KMS-11 (cell line): ENCODE results near the gene KLK14.

Experiments
- H2AFZ ChIP-seq: fragments of 200-600 bp; sonication (generic); 2 replicates; pipeline ENCODE4 v1.6.1; 2016; ENCODE audit warnings: antibody characterized with exemption, mixed run types, low read depth
- H3K27ac ChIP-seq: fragments of 200-600 bp; sonication (generic); 2 replicates; pipeline ENCODE4 v1.6.1; 2016; ENCODE audit warnings: mild to moderate bottlenecking, mixed run types
- H3K27me3 ChIP-seq: fragments of 200-600 bp; sonication (generic); 2 replicates; pipeline ENCODE4 v1.6.1; 2017; ENCODE audit warnings: mild to moderate bottlenecking, low read depth, mixed run types, moderate library complexity; ENCODE audit not compliant: insufficient read depth
- H3K36me3 ChIP-seq: fragments of 200-600 bp; sonication (generic); 2 replicates; pipeline ENCODE4 v1.6.1; 2017; ENCODE audit warnings: mild to moderate bottlenecking, mixed run types; ENCODE audit not compliant: insufficient read depth
- H3K4me1 ChIP-seq: fragments of 200-600 bp; sonication (generic); 2 replicates; pipeline ENCODE4 v1.6.1; 2016; ENCODE audit warnings: mild to moderate bottlenecking, low read depth, mixed run types; ENCODE audit not compliant: poor library complexity, severe bottlenecking
- H3K4me2 ChIP-seq: fragments of 200-600 bp; sonication (generic); 2 replicates; pipeline ENCODE4 v1.7.0; 2016; ENCODE audit warnings: mild to moderate bottlenecking, mixed run types
- H3K4me3 ChIP-seq: fragments of 200-600 bp; sonication (generic); IDR thresholded peaks from 2 replicates; pipeline ENCODE4 v1.6.1; 2017; ENCODE audit warnings: low read depth, low read length, mixed read lengths; ENCODE audit not compliant: insufficient read depth
- H3K79me2 ChIP-seq: fragments of 200-600 bp; sonication (generic); 2 replicates; pipeline ENCODE4 v1.6.1; 2016; ENCODE audit warnings: low read depth, mixed run types; ENCODE audit not compliant: insufficient read depth
- H3K9ac ChIP-seq: fragments of 200-600 bp; sonication (generic); 2 replicates; pipeline ENCODE4 v1.6.1; 2016; ENCODE audit warnings: mild to moderate bottlenecking, mixed run types
- H4K20me1 ChIP-seq: fragments of 200-600 bp; sonication (generic); 2 replicates; pipeline ENCODE4 v1.6.1; 2016; ENCODE audit warnings: mild to moderate bottlenecking, mixed run types; ENCODE audit not compliant: insufficient read depth
- TF ChIP-seq, protein P1 (sequence below): fragments of 200-600 bp; sonication (generic); conservative IDR thresholded peaks from 2 replicates; pipeline ENCODE4 v1.6.1; 2017; ENCODE audit warnings: low read depth, mild to moderate bottlenecking, antibody characterized with exemption, low read length, moderate library complexity, mixed read lengths

Gene KLK14

DNA sequence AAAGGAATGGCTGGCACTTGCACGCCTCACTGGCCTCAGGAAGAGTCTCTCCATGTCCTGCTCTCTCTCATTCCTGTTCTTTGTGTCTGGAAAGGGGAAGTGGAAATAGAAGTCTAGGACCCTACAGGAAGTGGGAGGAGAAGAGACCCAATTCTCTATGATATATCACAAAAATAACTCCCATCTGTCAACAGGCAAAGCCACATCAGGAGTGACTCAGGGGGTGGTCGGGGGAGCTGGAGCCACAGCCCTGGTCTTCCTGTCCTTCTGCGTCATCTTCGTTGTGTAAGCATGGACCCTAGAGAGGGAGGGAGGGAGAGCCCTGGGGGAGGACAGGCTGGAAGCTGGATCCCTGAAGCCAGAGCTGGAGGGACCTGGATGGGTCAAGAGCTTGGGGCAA is 45.1 kb upstream of the KLK14 start:
- Histone ChIP-seq H3K4me3 (no peak overlapping the region), H3K27me3 (peaks cover 10% of the 10 kb centered on the region; the same call in 1 of the 2 replicates), H3K9ac (no peak overlapping the region), H3K4me1 (no peaks in the 10 kb centered on the region), H3K79me2 (no peaks in the 10 kb centered on the region), H3K27ac (no peak overlapping the region), H2AFZ (no peak overlapping the region), H3K4me2 (no peak overlapping the region), H3K36me3 (no peaks in the 10 kb centered on the region), H4K20me1 (no peaks in the 10 kb centered on the region)
- TF ChIP-seq, protein P1, sequence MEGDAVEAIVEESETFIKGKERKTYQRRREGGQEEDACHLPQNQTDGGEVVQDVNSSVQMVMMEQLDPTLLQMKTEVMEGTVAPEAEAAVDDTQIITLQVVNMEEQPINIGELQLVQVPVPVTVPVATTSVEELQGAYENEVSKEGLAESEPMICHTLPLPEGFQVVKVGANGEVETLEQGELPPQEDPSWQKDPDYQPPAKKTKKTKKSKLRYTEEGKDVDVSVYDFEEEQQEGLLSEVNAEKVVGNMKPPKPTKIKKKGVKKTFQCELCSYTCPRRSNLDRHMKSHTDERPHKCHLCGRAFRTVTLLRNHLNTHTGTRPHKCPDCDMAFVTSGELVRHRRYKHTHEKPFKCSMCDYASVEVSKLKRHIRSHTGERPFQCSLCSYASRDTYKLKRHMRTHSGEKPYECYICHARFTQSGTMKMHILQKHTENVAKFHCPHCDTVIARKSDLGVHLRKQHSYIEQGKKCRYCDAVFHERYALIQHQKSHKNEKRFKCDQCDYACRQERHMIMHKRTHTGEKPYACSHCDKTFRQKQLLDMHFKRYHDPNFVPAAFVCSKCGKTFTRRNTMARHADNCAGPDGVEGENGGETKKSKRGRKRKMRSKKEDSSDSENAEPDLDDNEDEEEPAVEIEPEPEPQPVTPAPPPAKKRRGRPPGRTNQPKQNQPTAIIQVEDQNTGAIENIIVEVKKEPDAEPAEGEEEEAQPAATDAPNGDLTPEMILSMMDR, result no peak

DNA sequence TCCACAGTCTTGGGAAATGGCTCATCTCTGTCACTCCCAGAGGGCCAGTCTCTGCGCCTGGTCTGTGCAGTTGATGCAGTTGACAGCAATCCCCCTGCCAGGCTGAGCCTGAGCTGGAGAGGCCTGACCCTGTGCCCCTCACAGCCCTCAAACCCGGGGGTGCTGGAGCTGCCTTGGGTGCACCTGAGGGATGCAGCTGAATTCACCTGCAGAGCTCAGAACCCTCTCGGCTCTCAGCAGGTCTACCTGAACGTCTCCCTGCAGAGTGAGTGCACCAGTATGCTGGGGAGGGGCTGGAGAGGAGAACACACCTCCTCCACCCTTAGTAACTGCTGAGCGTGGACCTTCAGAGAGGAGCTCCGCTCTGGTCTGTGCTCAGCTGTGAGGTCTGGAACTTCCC is 44.3 kb upstream of the KLK14 start:
- Histone ChIP-seq H3K4me3 (no peak overlapping the region), H3K4me2 (no peak overlapping the region), H3K79me2 (no peaks in the 10 kb centered on the region), H4K20me1 (no peaks in the 10 kb centered on the region), H3K36me3 (no peaks in the 10 kb centered on the region), H3K27ac (no peak overlapping the region), H2AFZ (no peak overlapping the region), H3K9ac (no peak overlapping the region), H3K4me1 (no peaks in the 10 kb centered on the region), H3K27me3 (peaks cover 10% of the 10 kb centered on the region; the same call in 1 of the 2 replicates)
- TF ChIP-seq, protein P1, result no peak

DNA sequence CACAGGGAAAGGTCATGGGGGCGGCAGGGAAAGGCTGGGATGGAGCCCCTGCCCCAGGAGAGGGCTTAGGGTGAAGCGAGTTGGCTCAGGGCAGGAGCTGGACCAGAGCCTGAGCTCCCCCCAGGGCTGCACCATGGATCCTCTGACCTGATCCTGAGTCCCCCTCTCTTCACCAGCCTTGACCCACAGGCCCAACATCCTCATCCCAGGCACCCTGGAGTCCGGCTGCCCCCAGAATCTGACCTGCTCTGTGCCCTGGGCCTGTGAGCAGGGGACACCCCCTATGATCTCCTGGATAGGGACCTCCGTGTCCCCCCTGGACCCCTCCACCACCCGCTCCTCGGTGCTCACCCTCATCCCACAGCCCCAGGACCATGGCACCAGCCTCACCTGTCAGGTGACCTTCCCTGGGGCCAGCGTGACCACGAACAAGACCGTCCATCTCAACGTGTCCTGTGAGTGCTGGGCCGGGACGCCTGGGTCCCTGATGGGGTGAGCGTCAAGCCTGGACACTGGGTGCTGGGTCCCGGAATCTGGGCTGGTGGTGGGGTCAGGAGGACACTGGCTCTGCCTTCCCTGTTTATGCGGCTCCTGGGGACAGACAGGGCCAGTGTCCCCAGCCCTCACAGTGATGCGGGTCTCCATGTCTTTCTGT is 42.9 kb upstream of the KLK14 start:
- no peaks in the 10 kb centered on the region for H4K20me1 ChIP-seq
- no peaks in the 10 kb centered on the region for H3K79me2 ChIP-seq
- no peak overlapping the region for H3K4me2 ChIP-seq
- no peak overlapping the region for H3K9ac ChIP-seq
- peaks cover 17% of the 10 kb centered on the region; the same call in 1 of the 2 replicates for H3K27me3 ChIP-seq
- TF ChIP-seq, protein P1, result no peak
- no peak overlapping the region for H3K27ac ChIP-seq
- H3K4me3 ChIP-seq, result no peak overlapping the region
- no peaks in the 10 kb centered on the region for H3K36me3 ChIP-seq
- H3K4me1 ChIP-seq, result no peaks in the 10 kb centered on the region
- H2AFZ ChIP-seq, result no peak overlapping the region

DNA sequence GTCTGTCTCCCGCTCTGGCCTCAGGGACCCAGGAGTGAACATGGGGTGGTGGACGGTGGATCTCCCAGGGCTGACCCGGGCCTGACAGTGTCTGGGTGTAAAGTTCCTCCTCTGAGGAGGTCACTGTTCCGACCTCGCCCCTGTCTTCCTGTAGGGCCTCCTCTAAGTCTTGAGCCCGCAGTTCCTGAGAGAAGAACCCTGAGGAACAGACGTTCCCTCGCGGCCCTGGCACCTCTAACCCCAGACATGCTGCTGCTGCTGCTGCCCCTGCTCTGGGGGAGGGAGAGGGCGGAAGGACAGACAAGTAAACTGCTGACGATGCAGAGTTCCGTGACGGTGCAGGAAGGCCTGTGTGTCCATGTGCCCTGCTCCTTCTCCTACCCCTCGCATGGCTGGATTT is 42.0 kb upstream of the KLK14 start, which contains the start of gene SIGLEC9:
Gene SIGLEC9 (plus strand): TSS at position 178 of the 400 bp plus-strand sequence. CDS start 69 bp downstream, at position 247.
- H3K4me1 ChIP-seq, result no peaks in the 10 kb centered on the region
- no peaks in the 10 kb centered on the region for H3K36me3 ChIP-seq
- no peaks in the 10 kb centered on the region for H3K79me2 ChIP-seq
- no peak within 1 kb of the TSS for H3K27ac ChIP-seq
- H3K9ac ChIP-seq, result no peak within 1 kb of the TSS
- no peak within 1 kb of the TSS for H3K4me3 ChIP-seq
- H3K27me3 ChIP-seq, result peaks cover 17% of the 10 kb centered on the region; the same call in 1 of the 2 replicates
- H3K4me2 ChIP-seq, result no peak within 1 kb of the TSS
- no peak within 1 kb of the TSS for H2AFZ ChIP-seq
- H4K20me1 ChIP-seq, result no peaks in the 10 kb centered on the region
- TF ChIP-seq, protein P1, result no peak
